ENCODE data around the gene TMCC2. TPM values are rescaled to one million over a fixed set of nuclear protein-coding genes. Genes with fewer than 3 reads are reported as not detected.

The TMCC2 gene
- total RNA-seq, 1 donor from 2014 or later: 10.6 TPM

GRCh38 chr1:205262731-205263171, 35.0 kb downstream of the TMCC2 start:
- Histone ChIP-seq H2AFZ (ENCODE audit: low read depth, low read length) (peak overlapping the region; percentile 15), H3K27me3 (ENCODE audit: insufficient read depth, low read length) (no peaks in the 10 kb centered on the region), H3K9me3 (ENCODE audit: insufficient read depth, low read depth, low read length) (no peaks in the 10 kb centered on the region), H3K4me1 (ENCODE audit: insufficient read depth, low read length) (peaks cover 36% of the 10 kb centered on the region), H3K27ac (ENCODE audit: low read depth, low read length) (no peak overlapping the region), H3K9ac (ENCODE audit: low read length) (peak overlapping the region; percentile 61), H3K79me2 (ENCODE audit: insufficient read depth, low read length) (no peaks in the 10 kb centered on the region), H3K4me3 (ENCODE audit: insufficient read depth, low read depth, low read length) (no peak overlapping the region), H3K4me2 (ENCODE audit: low read length) (peak overlapping the region; percentile 76), H3K36me3 (ENCODE audit: insufficient read depth, low read length) (no peaks in the 10 kb centered on the region), H4K20me1 (ENCODE audit: insufficient read depth, low read length) (peaks cover 3% of the 10 kb centered on the region)
- Mint-ChIP-seq H3K4me3 (ENCODE audit: unreplicated experiment) (no peak overlapping the region), H3K36me3 (ENCODE audit: low read depth, unreplicated experiment) (no peaks in the 10 kb centered on the region), H3K9me3 (ENCODE audit: unreplicated experiment) (no peaks in the 10 kb centered on the region), H3K4me1 (ENCODE audit: low read depth, unreplicated experiment) (peaks cover 39% of the 10 kb centered on the region), H3K27ac (ENCODE audit: unreplicated experiment) (peak overlapping the region; percentile 77), H3K27me3 (ENCODE audit: low read depth, unreplicated experiment) (no peaks in the 10 kb centered on the region)
- peak; percentile 44 for DNase-seq (ENCODE audit: low read depth)
- FAIRE-seq: no peak
- TF ChIP-seq CTCF (IDR thresholded peaks at IDR 0.05; ENCODE audit: insufficient read depth, low read depth, low read length): no peak
- TF ChIP-seq EZH2 (IDR thresholded peaks at IDR 0.05; ENCODE audit: insufficient read depth, low read length): no peak

- FAIRE-seq (no peak), DNase-seq (ENCODE audit: low read depth) (peak; percentile 81)
- no peak for TF ChIP-seq EZH2 (IDR thresholded peaks at IDR 0.05; ENCODE audit: insufficient read depth, low read length)
- no peak for TF ChIP-seq CTCF (IDR thresholded peaks at IDR 0.05; ENCODE audit: insufficient read depth, low read depth, low read length)
- H3K36me3 Mint-ChIP-seq (ENCODE audit: low read depth, unreplicated experiment): peaks cover 6% of the 10 kb centered on the region
- no peak overlapping the region for H3K4me3 Mint-ChIP-seq (ENCODE audit: unreplicated experiment)
- no peak overlapping the region for H2AFZ ChIP-seq (ENCODE audit: low read depth, low read length)
- H3K4me3 ChIP-seq (ENCODE audit: insufficient read depth, low read depth, low read length): no peak overlapping the region
- no peak overlapping the region for H3K27ac ChIP-seq (ENCODE audit: low read depth, low read length)
- H3K4me1 ChIP-seq (ENCODE audit: insufficient read depth, low read length): peaks cover 29% of the 10 kb centered on the region
- H3K79me2 ChIP-seq (ENCODE audit: insufficient read depth, low read length): no peaks in the 10 kb centered on the region
- no peaks in the 10 kb centered on the region for H3K9me3 ChIP-seq (ENCODE audit: insufficient read depth, low read depth, low read length)
- no peak overlapping the region for H3K9ac ChIP-seq (ENCODE audit: low read length)
- H4K20me1 ChIP-seq (ENCODE audit: insufficient read depth, low read length): peaks cover 3% of the 10 kb centered on the region
- peak overlapping the region; percentile 18 for H3K27ac Mint-ChIP-seq (ENCODE audit: unreplicated experiment)
- H3K4me2 ChIP-seq (ENCODE audit: low read length): no peak overlapping the region
- no peaks in the 10 kb centered on the region for H3K27me3 ChIP-seq (ENCODE audit: insufficient read depth, low read length)
- H3K36me3 ChIP-seq (ENCODE audit: insufficient read depth, low read length): no peaks in the 10 kb centered on the region
- peaks cover 37% of the 10 kb centered on the region for H3K4me1 Mint-ChIP-seq (ENCODE audit: low read depth, unreplicated experiment)
- H3K27me3 Mint-ChIP-seq (ENCODE audit: low read depth, unreplicated experiment): no peaks in the 10 kb centered on the region
- H3K9me3 Mint-ChIP-seq (ENCODE audit: unreplicated experiment): no peaks in the 10 kb centered on the region
These were observed 35.9 kb downstream of the TMCC2 start for GRCh38 chr1:205263580-205264190.

GRCh38 chr1:205266611-205267305, 39.0 kb downstream of the TMCC2 start:
- Histone ChIP-seq H4K20me1 (ENCODE audit: insufficient read depth, low read length) (peaks cover 3% of the 10 kb centered on the region), H3K4me3 (ENCODE audit: insufficient read depth, low read depth, low read length) (no peak overlapping the region), H3K36me3 (ENCODE audit: insufficient read depth, low read length) (no peaks in the 10 kb centered on the region), H3K9ac (ENCODE audit: low read length) (no peak overlapping the region), H3K27me3 (ENCODE audit: insufficient read depth, low read length) (no peaks in the 10 kb centered on the region), H3K4me2 (ENCODE audit: low read length) (no peak overlapping the region), H3K4me1 (ENCODE audit: insufficient read depth, low read length) (peaks cover 32% of the 10 kb centered on the region), H3K79me2 (ENCODE audit: insufficient read depth, low read length) (no peaks in the 10 kb centered on the region), H3K27ac (ENCODE audit: low read depth, low read length) (no peak overlapping the region), H2AFZ (ENCODE audit: low read depth, low read length) (no peak overlapping the region), H3K9me3 (ENCODE audit: insufficient read depth, low read depth, low read length) (no peaks in the 10 kb centered on the region)
- Mint-ChIP-seq H3K36me3 (ENCODE audit: low read depth, unreplicated experiment) (peaks cover 12% of the 10 kb centered on the region), H3K9me3 (ENCODE audit: unreplicated experiment) (no peaks in the 10 kb centered on the region), H3K4me1 (ENCODE audit: low read depth, unreplicated experiment) (peaks cover 28% of the 10 kb centered on the region), H3K4me3 (ENCODE audit: unreplicated experiment) (no peak overlapping the region), H3K27ac (ENCODE audit: unreplicated experiment) (no peak overlapping the region), H3K27me3 (ENCODE audit: low read depth, unreplicated experiment) (no peaks in the 10 kb centered on the region)
- DNase-seq (ENCODE audit: low read depth) (no peak), FAIRE-seq (no peak)
- TF ChIP-seq CTCF (IDR thresholded peaks at IDR 0.05; ENCODE audit: insufficient read depth, low read depth, low read length) (no peak), EZH2 (IDR thresholded peaks at IDR 0.05; ENCODE audit: insufficient read depth, low read length) (no peak)

All from astrocyte (in vitro differentiated cells and primary cell).